SH-SY5Y (cell line): Measurements from ENCODE around the gene RAB42.

ENCODE experiments used
- GATA2 ChIP-seq: IDR thresholded peaks from 2 replicates; pipeline ENCODE4 v1.6.1; 2011; ENCODE audit warnings: mild to moderate bottlenecking, low read depth, low read length
- GATA3 ChIP-seq: IDR thresholded peaks from 2 replicates; pipeline ENCODE4 v1.6.1; 2011; ENCODE audit warnings: low read depth, mild to moderate bottlenecking, low read length, moderate library complexity

GRCh38 chr1:28564310-28564709, 27.8 kb upstream of the RAB42 start:
- TF ChIP-seq GATA3 (no peak), GATA2 (no peak)
